HG03064 (cell line): ENCODE measurements around the gene PDCD5.
A peak's percentile ranks its signal among the peaks of the same experiment; 100 is the strongest.
"Not testable (repeated sequence)": the region's sequence is repeated elsewhere in the genome, so short reads cannot be mapped to it uniquely, and the experiment has no call there.

Experiments
- ATAC-seq: cut with Tn5 transposase; IDR thresholded peaks from one replicate; pipeline ENCODE4 v1.9.1; 2021; ENCODE audit warnings: low read depth; ENCODE audit not compliant: unreplicated experiment

PDCD5 gene

DNA sequence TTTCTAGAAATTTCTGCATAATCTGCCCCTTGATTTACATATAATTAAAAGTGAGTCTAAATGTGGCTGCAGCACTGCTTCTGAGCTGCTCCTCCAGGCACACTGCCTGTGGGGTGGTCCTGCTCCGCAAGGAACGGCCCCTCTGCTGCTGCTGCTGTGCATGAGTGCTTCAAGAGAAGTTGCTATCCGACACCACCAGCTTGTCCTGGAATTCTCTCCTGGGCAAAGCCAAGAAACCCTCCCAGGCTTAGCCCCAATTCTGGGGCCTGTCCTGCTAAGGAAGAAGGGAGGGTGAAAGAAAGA lies 7.5 kb upstream of the PDCD5 start:
- no peak for ATAC-seq

DNA sequence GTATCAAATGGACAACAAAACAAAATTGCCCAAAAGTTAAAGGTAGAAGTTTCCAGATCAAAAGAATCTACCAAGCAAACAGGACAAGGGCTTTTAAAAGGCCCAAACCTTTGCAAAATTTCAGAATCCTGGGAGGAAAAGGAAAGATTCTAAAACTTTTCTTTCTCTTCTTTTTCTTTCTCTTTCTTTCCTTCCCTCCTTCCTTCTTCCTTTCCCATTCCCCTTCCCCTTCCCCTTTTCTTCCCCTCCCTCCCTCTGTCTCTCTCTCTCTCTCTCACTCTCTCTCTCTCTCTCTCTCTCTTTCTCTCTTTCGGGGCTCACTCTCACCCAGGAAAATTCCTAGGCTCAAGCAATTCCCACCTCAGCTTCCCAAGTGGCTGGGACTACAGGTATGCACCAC lies 4.2 kb upstream of the PDCD5 start:
- ATAC-seq, result no peak

DNA sequence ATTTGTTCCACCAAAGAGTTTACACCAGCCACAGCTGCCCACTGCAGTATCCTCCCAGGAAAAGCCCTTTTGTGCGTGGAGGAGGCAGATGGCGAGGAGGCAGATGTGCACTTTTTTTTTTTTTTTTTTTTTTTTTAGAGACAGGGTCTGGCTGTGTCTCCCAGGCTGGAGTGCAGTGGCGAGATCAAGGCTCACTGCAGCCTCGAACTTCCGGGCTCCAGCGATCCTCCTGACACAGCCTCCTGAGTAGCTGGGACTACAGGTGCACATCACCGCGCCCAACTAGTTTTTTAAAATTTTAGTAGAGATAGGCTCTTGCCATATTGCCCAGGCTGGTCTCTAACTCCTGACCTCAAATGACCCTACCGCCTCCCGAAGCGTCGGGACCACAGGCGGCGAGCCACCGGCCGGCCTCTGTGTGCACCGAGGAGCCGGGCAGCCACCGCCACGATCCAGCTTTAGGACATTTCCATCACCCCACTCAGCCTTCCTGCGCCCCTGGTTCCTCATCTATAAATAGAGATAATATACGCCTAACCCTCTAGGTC lies 563 bp upstream of the PDCD5 start:
- peak; percentile 6 for ATAC-seq

DNA sequence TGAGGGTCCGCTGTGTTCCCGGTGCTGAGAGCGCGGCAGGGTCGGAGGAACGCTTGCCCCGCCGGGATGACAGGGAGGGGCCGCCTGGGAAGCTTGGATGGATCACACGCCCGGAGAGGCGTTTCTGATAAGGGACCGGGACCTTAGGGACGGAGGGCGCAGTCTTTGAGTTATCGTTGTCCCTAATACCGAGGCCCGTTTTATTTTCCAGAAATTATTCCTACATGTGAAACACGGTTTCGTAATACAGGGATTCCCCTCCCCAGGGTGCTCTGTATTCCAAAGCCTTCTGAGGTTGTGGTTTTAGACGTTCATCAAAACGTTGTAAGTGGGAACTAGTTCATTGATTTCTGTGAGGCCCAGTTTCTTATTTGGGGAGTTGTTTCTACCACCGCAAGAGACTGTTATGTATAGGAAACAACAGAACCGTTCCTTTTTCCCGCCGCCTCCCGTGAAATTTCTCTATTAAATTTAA lies 752 bp downstream of the PDCD5 start:
- ATAC-seq, result no peak

DNA sequence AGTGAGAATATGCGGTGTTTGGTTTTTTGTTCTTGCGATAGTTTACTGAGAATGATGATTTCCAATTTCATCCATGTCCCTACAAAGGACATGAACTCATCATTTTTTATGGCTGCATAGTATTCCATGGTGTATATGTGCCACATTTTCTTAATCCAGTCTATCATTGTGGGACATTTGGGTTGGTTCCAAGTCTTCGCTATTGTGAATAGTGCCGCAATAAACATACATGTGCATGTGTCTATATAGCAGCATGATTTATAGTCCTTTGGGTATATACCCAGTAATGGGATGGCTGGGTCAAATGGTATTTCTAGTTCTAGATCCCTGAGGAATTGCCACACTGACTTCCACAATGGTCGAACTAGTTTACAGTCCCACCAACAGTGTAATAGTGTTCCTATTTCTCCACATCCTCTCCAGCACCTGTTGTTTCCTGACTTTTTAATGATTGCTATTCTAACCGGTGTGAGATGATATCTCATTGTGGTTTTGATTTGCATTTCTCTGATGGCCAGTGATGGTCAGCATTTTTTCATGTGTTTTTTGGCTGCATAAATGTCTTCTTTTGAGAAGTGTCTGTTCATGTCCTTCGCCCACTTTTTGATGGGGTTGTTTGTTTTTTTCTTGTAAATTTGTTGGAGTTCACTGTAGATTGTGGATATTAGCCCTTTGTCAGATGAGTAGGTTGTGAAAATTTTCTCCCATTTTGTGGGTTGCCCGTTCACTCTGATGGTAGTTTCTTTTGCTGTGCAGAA lies 6.9 kb downstream of the PDCD5 start:
- ATAC-seq, result not testable (repeated sequence)

DNA sequence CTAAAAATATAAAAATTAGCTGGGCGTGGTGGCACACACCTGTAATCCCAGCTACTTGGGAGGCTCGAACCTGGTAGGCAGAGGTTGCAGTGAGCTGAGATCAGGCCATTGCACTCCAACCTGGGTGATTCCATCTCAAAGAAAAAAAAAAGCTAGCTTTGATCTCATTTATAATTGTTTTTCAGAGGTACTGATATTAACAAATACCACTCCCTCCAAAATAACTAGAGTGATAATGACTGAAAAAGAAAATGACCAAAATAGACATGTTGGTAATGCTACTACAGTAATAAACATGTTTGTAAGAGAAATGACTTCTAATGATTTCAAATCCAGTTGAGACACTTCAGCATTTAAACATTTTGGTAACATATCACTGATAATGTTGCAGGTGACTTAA lies 13.0 kb downstream of the PDCD5 start:
- no peak for ATAC-seq

DNA sequence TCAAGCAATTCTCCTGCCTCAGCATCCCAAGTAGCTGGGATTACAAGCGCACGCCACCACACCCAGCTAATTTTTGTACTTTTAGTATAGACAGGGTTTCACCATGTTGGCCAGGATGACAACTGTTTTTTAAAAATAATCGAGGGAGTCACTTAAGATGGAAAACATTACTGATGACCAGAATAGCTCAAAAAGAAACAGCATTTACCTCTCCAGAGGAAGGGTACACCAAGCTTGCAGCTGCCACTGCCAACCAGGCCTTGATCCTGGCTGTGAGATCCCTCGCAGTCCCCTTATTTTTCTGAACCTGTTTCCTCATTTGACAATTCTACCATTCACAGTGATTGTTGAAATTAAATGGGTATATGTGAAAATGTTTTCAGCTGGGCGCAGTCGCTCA lies 14.5 kb downstream of the PDCD5 start:
- no peak for ATAC-seq

DNA sequence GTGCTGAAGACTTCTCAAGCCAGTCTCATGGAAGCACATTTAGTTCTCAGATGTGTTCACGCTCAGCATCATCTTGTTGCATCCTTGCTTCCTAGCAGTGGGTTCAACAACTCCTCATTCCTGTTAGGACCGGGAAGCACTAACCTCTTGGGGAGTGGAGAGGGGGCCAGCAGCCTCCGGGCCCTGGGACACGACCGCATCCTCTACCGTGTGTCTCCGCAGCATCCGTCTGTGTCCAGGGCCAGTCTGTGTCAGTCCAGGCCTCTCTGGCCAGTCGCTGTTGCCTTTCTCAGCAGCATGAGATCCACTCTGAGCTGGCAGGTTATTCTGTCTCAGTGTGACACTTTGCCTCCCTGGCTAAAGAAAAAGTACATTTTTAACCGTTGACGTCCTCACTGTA lies 17.0 kb downstream of the PDCD5 start:
- no peak for ATAC-seq

DNA sequence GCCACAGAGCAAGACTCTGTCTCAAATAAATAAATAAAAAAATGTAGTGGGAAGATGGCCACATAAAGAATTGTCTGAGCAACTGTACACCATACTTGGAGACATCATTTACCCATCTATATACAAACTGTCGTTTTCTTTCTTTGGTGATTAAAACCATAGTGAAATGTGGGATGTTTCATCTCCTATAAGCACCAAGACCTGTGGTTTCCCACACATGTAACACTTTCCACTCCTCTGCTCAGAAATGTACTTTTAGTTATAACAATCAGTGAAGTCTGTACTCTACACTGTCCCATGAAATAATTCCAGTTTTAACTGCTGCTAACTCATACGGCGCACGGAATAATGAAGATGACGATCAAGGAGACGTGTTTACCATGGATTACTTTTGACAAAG lies 18.3 kb downstream of the PDCD5 start:
- no peak for ATAC-seq

DNA sequence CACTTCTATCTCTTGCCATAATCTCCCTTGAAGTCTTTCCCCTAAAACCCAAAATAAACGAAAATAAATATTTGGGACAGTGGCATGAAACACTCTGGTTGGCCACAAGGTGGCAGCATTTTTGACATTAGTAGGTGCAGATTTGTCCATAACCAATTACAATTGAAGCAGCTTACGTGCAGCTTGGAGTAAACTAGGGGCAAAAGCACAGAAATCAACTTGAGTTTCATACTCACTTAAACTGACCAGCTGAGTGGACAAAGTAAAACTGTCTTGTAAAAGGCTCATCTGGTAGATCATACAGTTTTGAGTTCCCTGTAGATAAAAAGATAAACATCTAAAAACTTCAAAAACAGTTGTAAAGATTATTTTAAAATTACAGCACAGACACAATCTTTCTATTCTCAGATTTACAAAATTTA lies 18.8 kb downstream of the PDCD5 start:
- ATAC-seq, result no peak

DNA sequence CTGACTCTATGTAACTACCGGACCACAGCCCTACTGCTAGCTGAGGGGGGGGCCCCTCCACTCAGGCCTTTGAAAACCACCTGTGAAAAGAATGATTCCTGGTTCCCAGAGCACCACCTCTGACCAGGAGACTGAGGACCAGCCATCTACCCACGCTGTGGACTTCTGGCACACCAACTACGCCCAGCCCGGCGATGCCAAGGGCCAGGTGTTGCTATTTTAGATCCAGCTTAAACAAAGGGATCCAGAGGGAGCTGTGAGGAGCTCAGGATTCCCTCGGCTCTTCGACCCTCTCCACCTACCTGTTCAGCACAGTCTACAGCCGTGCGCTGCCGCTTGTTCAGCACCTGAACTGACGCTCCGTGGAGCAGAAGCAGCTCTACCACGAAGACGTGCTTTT lies 23.0 kb downstream of the PDCD5 start:
- ATAC-seq, result no peak

DNA sequence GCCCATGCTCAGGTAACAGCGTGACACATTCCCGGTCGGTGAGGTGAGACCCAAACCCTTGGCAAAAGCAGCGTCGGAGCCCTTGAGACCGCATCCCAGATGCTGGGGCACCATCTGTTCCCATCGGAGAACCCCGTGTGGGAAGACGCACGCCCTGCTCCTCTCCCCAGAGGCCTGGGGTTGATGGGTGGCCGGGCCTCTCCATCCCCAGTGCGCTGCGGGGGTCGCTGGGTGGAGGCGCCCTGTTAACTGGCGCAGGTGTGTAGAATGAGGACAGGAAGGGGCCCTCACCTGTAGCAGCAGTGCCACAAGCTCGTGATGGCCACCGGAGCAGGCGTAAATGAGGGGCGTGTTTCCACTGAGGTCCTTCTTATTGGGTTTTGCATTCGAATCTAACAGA lies 24.6 kb downstream of the PDCD5 start:
- ATAC-seq, result no peak

DNA sequence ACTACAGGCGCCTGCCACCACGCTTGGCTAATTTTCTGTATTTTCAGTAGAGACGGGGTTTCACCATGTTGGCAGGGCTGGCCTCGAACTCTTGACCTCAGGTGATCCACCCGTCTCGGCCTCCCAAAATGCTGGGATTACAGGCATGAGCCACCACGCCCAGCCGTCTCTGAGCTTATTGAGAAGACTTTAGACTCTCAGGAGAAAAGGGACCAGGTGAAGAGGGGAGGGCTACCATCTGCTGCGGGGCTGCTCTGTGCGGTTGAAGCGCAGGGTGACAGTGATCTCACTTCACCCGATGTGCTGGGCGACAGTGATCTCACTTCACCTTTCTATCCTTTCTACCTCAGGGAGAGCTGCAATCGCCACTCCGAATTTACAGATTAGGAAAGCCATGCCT lies 25.3 kb downstream of the PDCD5 start:
- no peak for ATAC-seq

DNA sequence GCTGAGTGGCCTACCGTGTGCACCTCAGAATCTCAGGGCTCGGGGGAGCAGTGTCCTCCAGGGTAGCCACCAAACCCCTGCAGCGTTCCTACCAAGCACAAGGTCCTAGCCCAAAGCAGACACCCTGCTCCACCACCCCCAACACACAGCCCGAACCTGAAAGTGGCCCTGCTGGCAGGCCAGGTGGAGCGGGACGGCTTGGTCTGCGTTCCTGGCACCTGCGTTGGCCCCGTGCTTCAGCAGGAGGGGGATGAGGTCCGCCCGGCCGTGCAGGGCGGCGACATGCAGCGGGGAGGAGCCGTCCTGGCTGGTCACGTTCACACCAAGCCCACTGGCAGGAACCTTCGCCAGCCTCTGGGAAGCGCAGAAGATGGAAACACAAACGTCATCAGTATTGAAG lies 26.5 kb downstream of the PDCD5 start:
- no peak for ATAC-seq

DNA sequence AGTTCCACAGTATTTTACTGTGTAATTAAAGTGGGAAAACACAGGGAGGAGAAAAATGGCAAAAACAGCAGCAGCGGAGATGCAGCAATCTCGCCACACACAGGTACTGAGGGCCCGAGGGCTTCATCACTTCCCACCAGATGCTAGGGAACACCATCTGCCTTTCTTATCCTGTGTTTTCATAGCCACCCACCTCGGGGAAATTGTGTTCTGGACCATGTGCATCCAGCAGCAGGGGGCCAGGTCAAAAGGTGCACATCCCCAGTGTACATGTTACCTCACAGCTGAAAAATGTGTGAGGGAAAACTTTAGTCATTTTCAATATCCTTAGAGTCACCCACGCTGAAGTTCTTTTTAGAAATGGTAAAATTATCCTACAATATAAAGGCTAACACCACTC lies 30.2 kb downstream of the PDCD5 start:
- no peak for ATAC-seq

DNA sequence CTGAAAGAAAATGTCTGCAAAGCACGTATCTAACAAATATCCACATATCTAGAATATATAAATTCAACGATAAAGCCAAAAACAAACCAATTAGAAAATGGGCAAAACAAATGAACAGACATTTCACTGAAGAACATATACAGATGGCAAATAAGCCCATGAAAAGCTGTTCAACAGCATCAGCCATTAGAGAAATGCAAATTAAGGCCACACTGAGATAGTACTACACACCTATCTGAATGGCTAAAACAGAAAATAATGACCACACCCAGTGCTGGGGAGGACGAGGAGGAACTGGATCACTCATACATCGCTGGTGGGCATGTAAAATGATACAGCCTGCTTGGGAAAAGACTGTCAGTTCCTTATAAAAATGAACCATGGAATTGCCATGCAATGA lies 32.0 kb downstream of the PDCD5 start:
- ATAC-seq, result no peak

DNA sequence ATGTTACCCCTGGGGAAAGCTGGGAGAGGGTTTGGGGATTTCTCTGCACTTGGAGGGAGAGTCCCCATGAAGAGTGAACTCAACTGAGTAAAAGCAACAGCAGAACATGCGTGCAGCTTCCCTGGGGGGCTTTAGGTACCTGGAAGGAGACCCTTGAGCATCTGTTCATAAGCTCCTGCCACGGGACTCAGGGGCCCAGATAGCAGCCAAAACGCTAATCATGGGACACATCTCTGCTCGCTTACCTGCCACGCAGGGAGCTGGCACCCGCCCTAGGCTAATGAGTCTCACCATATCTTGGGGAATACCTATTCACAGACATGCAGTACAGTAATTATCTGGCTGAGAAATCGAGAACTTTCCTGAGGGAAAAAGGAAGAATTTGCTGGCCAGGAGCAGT lies 33.9 kb downstream of the PDCD5 start:
- ATAC-seq, result no peak

DNA sequence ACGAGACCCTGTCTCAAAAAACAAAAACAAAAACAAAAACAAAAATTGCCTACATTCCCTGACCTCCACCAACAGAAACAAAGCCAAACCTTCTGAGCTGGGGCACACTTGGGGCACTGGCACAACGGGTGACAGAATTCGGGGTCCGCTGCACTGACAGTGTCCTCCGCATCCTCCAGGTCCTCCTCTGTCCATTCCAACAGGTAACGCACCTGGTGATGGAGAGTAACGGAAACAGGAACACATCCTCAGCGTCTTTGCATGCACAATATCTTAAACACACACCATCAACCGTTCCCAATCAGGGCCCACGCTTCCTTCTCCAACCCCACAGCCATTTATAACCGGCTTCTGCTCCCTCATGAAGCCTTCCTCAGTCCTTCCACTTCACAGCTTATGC lies 34.6 kb downstream of the PDCD5 start:
- ATAC-seq, result no peak

DNA sequence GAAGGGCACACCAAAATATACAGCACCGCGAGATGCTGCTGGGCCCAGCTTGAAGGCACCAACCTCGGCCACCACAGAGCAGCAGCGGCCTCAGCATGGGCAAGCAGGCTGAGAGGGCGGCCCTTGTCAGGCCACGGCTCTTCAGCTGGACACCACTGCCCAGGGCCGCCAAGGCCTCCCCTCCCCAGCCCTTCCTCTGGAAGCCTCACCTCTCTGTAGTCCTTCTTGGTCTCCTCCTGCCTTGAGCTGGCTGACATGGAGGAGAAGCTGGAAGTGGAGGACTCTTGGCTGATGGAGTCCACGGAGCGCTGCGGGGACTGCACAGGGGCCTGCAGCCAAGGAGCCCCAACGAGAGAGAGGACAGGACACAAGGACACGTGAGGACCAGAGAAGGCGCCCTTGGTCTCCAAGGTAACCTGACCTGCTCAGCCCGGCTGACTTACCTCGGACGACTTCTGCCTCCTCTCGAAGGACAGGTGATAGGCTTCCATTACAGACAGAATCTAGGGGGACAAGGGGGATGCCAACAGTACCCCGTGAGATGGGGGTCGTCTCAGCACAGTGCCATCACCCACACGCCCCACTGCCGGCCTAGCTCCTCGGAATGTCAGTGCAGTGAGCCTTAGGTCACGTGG lies 38.2 kb downstream of the PDCD5 start:
- no peak for ATAC-seq

DNA sequence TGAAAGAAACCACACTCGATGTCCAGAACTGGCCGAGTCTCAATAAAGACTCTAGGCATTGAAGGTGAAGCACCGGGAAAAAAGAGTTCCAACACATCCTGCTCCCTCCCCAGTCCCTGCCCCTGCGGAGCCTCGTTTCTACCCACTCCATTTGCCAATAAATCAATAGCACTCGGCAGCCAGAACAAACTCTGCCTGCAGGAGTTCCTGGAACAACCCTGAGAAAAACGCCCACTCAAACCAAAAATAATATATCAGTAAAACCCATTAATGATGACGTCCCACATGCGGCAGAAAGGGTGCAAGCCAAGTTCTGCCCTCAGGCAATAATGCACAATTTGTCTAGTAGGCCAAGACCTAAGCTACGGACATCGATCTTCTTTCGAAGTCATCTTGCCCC lies 41.0 kb downstream of the PDCD5 start:
- no peak for ATAC-seq

DNA sequence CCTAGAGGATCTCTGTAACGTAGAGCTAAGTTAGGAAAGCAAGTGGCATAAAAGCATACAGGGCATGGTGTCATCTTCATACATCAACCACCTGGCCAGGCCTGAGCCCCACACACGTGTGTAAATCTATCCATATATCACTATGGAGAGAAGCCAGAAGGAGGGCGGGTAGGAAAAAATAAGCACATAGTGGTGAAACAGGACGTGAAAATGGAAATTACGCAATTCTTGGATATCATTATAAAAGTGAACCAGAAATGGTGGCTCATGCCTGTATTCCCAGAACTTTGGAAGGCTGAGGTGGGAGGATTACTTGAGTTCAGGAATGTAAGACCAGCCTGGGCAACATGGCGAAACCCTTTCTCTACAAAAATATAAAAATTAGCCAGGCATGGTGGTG lies 43.4 kb downstream of the PDCD5 start:
- ATAC-seq, result no peak

DNA sequence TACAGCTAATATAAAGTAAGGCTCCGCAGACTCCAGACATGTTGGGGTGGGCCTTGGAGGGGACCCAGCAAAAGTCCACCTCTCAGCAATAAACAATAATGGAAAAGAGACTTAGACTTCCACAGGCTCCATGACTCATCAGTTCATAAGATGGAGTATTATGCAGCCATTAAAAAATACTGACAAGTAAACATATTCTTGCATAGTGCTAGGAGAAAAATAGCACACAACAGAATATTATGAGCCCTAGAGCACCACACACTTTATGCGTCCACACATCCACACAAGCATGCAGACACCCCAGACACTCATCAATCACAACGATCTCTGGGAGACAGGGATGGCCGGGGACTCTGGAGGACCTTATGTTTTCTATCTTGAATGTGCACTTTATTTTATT lies 46.0 kb downstream of the PDCD5 start:
- no peak for ATAC-seq
